ENCODE measurements around the gene YWHAE. TPM values are rescaled to one million over a fixed set of nuclear protein-coding genes. Genes with fewer than 3 reads are reported as not detected.
"Not testable (repeated sequence)": the region's sequence is repeated elsewhere in the genome, so short reads cannot be mapped to it uniquely, and the experiment has no call there.

YWHAE gene
- total RNA-seq, 4 donors from 2014 or later, result 505 to 758 (median 567) TPM

DNA sequence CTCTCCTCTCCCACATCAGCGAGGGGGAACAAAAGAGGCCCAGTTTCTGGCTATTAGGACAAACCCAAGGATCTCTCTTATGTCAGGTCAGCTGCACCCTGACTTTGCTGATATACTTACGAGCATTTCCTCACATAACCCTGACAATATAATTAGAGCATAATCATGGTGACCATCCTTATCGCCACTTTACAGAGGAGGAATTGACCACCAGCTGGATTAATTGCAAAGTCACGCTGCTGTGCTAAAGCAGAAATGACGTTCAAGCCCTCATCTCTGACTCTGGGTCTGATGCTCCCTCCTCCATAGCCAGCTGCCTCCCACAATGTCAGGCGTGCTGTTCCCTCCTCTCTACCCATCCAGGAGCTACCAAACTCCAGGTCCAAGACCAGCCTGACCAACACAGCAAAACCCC is 78.0 kb downstream of the YWHAE start:
- WGBS, 2 donors, result 60 to 72% methylated on average over 6 of the region's 6 CpGs
- Histone ChIP-seq H3K27ac (no peak overlapping the region), H3K27me3 (peaks cover 0 to 11% (median 0%) of the 10 kb centered on the region in 4 donors), H3K4me3 (no peak overlapping the region), H3K36me3 (no peaks in the 10 kb centered on the region), H3K4me1 (no peaks in the 10 kb centered on the region), H3K9me3 (no peaks in the 10 kb centered on the region)
- no peak for DNase-seq
- intact Hi-C loops (cut with DNase I), result no loop called here
- TF ChIP-seq POLR2A (IDR thresholded peaks at IDR 0.05), result no peak
- TF ChIP-seq, protein P1, sequence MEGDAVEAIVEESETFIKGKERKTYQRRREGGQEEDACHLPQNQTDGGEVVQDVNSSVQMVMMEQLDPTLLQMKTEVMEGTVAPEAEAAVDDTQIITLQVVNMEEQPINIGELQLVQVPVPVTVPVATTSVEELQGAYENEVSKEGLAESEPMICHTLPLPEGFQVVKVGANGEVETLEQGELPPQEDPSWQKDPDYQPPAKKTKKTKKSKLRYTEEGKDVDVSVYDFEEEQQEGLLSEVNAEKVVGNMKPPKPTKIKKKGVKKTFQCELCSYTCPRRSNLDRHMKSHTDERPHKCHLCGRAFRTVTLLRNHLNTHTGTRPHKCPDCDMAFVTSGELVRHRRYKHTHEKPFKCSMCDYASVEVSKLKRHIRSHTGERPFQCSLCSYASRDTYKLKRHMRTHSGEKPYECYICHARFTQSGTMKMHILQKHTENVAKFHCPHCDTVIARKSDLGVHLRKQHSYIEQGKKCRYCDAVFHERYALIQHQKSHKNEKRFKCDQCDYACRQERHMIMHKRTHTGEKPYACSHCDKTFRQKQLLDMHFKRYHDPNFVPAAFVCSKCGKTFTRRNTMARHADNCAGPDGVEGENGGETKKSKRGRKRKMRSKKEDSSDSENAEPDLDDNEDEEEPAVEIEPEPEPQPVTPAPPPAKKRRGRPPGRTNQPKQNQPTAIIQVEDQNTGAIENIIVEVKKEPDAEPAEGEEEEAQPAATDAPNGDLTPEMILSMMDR (IDR thresholded peaks at IDR 0.05), result no peak

- H3K27me3 ChIP-seq, result peaks cover 0 to 57% (median 0%) of the 10 kb centered on the region in 4 donors
- no peak for DNase-seq
- no peaks in the 10 kb centered on the region for H3K4me1 ChIP-seq
- TF ChIP-seq POLR2A (IDR thresholded peaks at IDR 0.05), result no peak
- TF ChIP-seq, protein P1 (IDR thresholded peaks at IDR 0.05), result no peak
- no peak overlapping the region for H3K4me3 ChIP-seq
- H3K9me3 ChIP-seq, result no peaks in the 10 kb centered on the region
- no peaks in the 10 kb centered on the region for H3K36me3 ChIP-seq
- no peak overlapping the region for H3K27ac ChIP-seq
- intact Hi-C loops (cut with DNase I), result no loop called here
- WGBS, 2 donors, result 25 to 55% methylated on average over 6 to 7 of the region's 10 CpGs
These were observed 84.1 kb downstream of the YWHAE start for GRCh38 chr17:1315891-1316403.

GRCh38 chr17:1315409-1315808 is 84.6 kb downstream of the YWHAE start:
- H3K4me1 ChIP-seq, result no peaks in the 10 kb centered on the region
- no peak for DNase-seq
- no peak overlapping the region for H3K4me3 ChIP-seq
- TF ChIP-seq, protein P1 (IDR thresholded peaks at IDR 0.05), result no peak
- no peak for TF ChIP-seq POLR2A (IDR thresholded peaks at IDR 0.05)
- no peak overlapping the region for H3K27ac ChIP-seq
- intact Hi-C loops (cut with DNase I), result no loop called here
- peaks cover 0 to 57% (median 0%) of the 10 kb centered on the region in 4 donors for H3K27me3 ChIP-seq
- no peaks in the 10 kb centered on the region for H3K9me3 ChIP-seq
- no peaks in the 10 kb centered on the region for H3K36me3 ChIP-seq
- 80 to 82% methylated on average over 5 to 6 of the region's 10 CpGs for WGBS, 2 donors

DNA sequence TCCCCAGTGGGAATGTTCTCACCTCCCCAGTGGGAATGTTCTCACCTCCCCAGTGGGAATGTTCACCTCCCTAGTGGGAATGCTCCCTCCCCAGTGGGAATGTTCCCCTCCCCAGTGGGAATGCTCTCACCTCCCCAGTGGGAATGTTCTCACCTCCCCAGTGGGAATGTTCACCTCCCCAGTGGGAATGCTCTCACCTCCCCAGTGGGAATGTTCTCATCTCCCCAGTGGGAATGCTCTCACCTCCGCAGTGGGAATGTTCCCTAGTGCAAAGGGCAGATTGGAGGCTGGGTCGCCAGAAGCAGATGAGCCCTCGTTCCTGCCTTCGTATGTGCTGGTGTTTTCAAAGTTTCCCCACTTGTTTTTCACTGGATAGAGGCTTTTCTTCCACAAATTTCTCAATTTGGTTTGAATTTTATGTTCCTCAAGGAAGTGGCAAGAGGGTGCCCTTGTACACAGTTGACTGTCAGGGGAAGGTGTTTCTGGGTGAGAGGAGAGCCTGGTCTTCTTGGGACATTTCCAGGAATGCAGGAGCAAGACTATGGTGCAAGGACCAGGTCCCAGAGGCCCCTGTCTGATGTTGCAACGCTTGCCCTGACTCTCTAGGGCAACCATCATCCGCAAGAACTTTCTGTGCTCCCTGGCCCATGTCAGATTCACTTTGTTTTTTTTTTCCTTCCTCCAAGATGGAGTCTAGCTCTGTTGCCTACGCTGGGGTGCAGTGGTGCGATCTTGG is 86.6 kb downstream of the YWHAE start:
- H3K4me3 ChIP-seq, result no peak overlapping the region
- no peaks in the 10 kb centered on the region for H3K9me3 ChIP-seq
- WGBS, 2 donors, result 76 to 82% methylated on average over 8 of the region's 8 CpGs
- DNase-seq, result no peak
- no peak overlapping the region for H3K27ac ChIP-seq
- H3K4me1 ChIP-seq, result no peaks in the 10 kb centered on the region
- H3K36me3 ChIP-seq, result no peaks in the 10 kb centered on the region
- intact Hi-C loops (cut with DNase I), result no loop called here
- TF ChIP-seq, protein P1 (IDR thresholded peaks at IDR 0.05), result no peak
- no peak for TF ChIP-seq POLR2A (IDR thresholded peaks at IDR 0.05)
- peaks cover 0 to 51% (median 0%) of the 10 kb centered on the region in 4 donors for H3K27me3 ChIP-seq

- Histone ChIP-seq H3K9me3 (no peaks in the 10 kb centered on the region), H3K4me1 (no peaks in the 10 kb centered on the region), H3K27ac (no peak overlapping the region), H3K27me3 (peaks cover 0 to 56% (median 0%) of the 10 kb centered on the region in 4 donors), H3K4me3 (no peak overlapping the region), H3K36me3 (no peaks in the 10 kb centered on the region)
- WGBS, 2 donors, result 81 to 87% methylated on average over 3 to 5 of the region's 9 CpGs
- TF ChIP-seq, protein P1 (IDR thresholded peaks at IDR 0.05), result no peak
- no peak for TF ChIP-seq POLR2A (IDR thresholded peaks at IDR 0.05)
- DNase-seq, result no peak
- intact Hi-C loops (cut with DNase I), result no loop called here
These were observed 87.7 kb downstream of the YWHAE start for GRCh38 chr17:1312261-1312870.

DNA sequence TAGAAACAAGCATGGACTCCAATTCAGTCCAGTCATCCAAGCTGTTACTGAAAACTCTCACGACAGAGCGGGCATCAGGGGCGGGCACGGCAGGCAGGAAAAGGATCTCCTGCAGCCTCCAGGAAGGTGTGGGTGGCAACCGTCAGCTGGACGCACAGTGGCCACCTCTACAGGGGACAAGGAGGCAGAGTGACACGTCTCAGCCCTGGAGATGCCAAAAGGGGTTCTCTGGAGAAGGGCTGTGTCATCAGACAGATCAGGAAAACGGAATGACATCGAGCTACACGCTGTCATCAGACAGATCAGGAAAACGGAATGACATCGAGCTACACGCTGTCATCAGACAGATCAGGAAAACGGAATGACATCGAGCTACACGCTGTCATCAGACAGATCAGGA is 92.2 kb downstream of the YWHAE start:
- 72 to 73% methylated on average over 7 to 11 of the region's 16 CpGs for WGBS, 2 donors
- H3K4me1 ChIP-seq; DNase-seq; H3K4me3 ChIP-seq; intact Hi-C loops (cut with DNase I); H3K36me3 ChIP-seq; H3K9me3 ChIP-seq; H3K27ac ChIP-seq: not testable (repeated sequence)
- peaks cover 0 to 61% (median 0%) of the 10 kb centered on the region in 4 donors for H3K27me3 ChIP-seq

All from esophagus squamous epithelium (tissue), 5 donors.